K562 (cell line): ENCODE data around the gene SNX27.

Experiments
- CBX3 ChIP-seq, 2 experiments: IDR thresholded peaks; 1 replicate in 1 of 2; 2 replicates in 1 of 2; pipeline ENCODE4 v1.6.1; 2012; ENCODE audit warnings: inconsistent platforms in 2 of 2, low read length in 2 of 2, borderline replicate concordance in 1 of 2, control low read depth in 1 of 2
- MED1 ChIP-seq: sonication (generic); formaldehyde crosslinking; IDR thresholded peaks from 2 replicates; pipeline ENCODE4 v1.8.1; 2023; ENCODE audit warnings: missing genetic modification reagents, borderline replicate concordance
- POLR2AphosphoS5 ChIP-seq: IDR thresholded peaks from 2 replicates; pipeline ENCODE4 v1.6.1; 2011; ENCODE audit warnings: mild to moderate bottlenecking, low read depth, low read length, moderate library complexity; ENCODE audit not compliant: control insufficient read depth, insufficient read depth
- RBBP5 ChIP-seq: fragments of 200-600 bp; sonication (generic); IDR thresholded peaks from 2 replicates; pipeline ENCODE4 v1.6.1; 2012; ENCODE audit warnings: borderline replicate concordance, mild to moderate bottlenecking, low read length, control low read depth, inconsistent platforms; ENCODE audit not compliant: insufficient read depth, poor library complexity, severe bottlenecking
- ZNF316 ChIP-seq: fragments of 450-650 bp; IDR thresholded peaks from 2 replicates; pipeline ENCODE4 v1.6.1; 2016
- ZNF785 ChIP-seq: fragments of 250-450 bp; sonication (Bioruptor Pico); IDR thresholded peaks from 2 replicates; pipeline ENCODE4 v1.4.0; 2020; ENCODE audit warnings: mild to moderate bottlenecking
- TF ChIP-seq, protein P1 (sequence below): sonication (generic); formaldehyde crosslinking; IDR thresholded peaks from 2 replicates; pipeline ENCODE4 v1.8.0; 2022; ENCODE audit warnings: missing genetic modification reagents, mild to moderate bottlenecking, borderline replicate concordance

DNA sequence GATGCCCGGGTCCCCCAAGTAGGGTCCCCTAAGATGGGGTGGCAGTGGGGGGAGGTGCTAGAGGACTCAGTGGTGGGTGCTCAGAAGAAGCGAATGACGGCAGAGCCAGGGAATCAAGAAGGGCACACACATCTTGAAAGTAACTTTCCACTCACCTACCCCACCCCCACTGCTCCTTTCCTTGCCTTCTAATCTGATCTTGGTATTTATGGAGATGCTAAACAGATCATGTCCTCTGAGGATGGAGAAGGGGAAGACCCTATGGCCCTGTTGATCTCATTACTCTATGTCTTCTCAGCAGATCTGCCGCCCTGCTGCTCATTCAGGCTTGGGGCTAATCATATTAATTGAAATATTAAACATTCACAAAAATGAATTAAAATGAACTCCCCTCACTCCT lies 106.8 kb downstream of the SNX27 start:
- TF ChIP-seq, protein P1, sequence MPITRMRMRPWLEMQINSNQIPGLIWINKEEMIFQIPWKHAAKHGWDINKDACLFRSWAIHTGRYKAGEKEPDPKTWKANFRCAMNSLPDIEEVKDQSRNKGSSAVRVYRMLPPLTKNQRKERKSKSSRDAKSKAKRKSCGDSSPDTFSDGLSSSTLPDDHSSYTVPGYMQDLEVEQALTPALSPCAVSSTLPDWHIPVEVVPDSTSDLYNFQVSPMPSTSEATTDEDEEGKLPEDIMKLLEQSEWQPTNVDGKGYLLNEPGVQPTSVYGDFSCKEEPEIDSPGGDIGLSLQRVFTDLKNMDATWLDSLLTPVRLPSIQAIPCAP (CRISPR knock-in tag): no peak
- no peak for TF ChIP-seq POLR2AphosphoS5
- no peak for TF ChIP-seq ZNF316
- no peak for TF ChIP-seq MED1 (CRISPR knock-in tag)
- no peak for TF ChIP-seq CBX3 (IDR thresholded peaks at IDR 0.05; ENCODE audit: borderline replicate concordance in 1 of 2, low read length in 2 of 2)
- TF ChIP-seq RBBP5: no peak
- TF ChIP-seq ZNF785 (CRISPR knock-in tag): no peak
